IMR-90 (cell line): ENCODE data around the gene C5. TPM values are rescaled to one million over a fixed set of nuclear protein-coding genes. Genes with fewer than 3 reads are reported as not detected.

Experiments used
- ATAC-seq: fragments of 200-7000 bp; cut with Tn5 transposase; 2 replicates; pipeline ENCODE4 v1.9.1; 2020; ENCODE audit warnings: low read depth, mild to moderate bottlenecking, moderate library complexity
- BruUV-seq: library from RNA; stranded (reverse); fragments of 400-500 nt; replicated peaks from 2 replicates; lab custom pipeline; 2021; lab: Mats Ljungman, UMichigan
- CTCF ChIA-PET: fragments of 300-600 bp; formaldehyde crosslinking; extraction: SDS; loops from one replicate; lab custom pipeline; 2021; ENCODE audit warnings: antibody characterized with exemption; lab: Yijun Ruan, JAX
- POLR2A ChIA-PET: fragments of 300-600 bp; sonication (Branson Sonifier 250); formaldehyde crosslinking; loops from one replicate; lab custom pipeline; 2022; ENCODE audit warnings: antibody characterized with exemption; ENCODE audit not compliant: unreplicated experiment; lab: Charles Lee
- DNase-seq: peaks from one replicate; pipeline ENCODE4 v3.0.0; 2013
- H2AFZ ChIP-seq: replicated peaks from 2 replicates; pipeline ENCODE3; 2013; ENCODE audit warnings: low read length, mild to moderate bottlenecking; ENCODE audit not compliant: poor library complexity
- H2AK5ac ChIP-seq: 2 replicates; pipeline ENCODE4 v1.6.1; 2013; ENCODE audit warnings: low read depth, low read length, inconsistent platforms
- H2AK9ac ChIP-seq: replicated peaks from 2 replicates; pipeline ENCODE3; 2013; ENCODE audit warnings: mild to moderate bottlenecking, low read depth, low read length, moderate library complexity; ENCODE audit not compliant: poor library complexity
- H2BK120ac ChIP-seq: 2 replicates; pipeline ENCODE4 v1.6.1; 2013; ENCODE audit warnings: low read depth, low read length, inconsistent platforms
- H2BK15ac ChIP-seq: 3 replicates; pipeline ENCODE4 v1.6.1; 2013; ENCODE audit warnings: low read depth, low read length, inconsistent platforms
- H2BK20ac ChIP-seq: 2 replicates; pipeline ENCODE4 v1.6.1; 2013; ENCODE audit warnings: low read depth, mild to moderate bottlenecking, inconsistent platforms, low read length, moderate library complexity
- H2BK5ac ChIP-seq: 2 replicates; pipeline ENCODE4 v1.6.1; 2013; ENCODE audit warnings: mild to moderate bottlenecking, low read depth, low read length, inconsistent platforms; ENCODE audit not compliant: poor library complexity, severe bottlenecking
- H3K14ac ChIP-seq: replicated peaks from 2 replicates; pipeline ENCODE4 v1.6.1; 2013; ENCODE audit warnings: low read depth, low read length, inconsistent platforms
- H3K18ac ChIP-seq: 2 replicates; pipeline ENCODE4 v1.6.1; 2013; ENCODE audit warnings: low read depth, low read length, control low read depth
- H3K23ac ChIP-seq: 2 replicates; pipeline ENCODE4 v1.6.1; 2013; ENCODE audit warnings: low read depth, low read length, inconsistent platforms
- H3K27ac ChIP-seq: 2 replicates; pipeline ENCODE4 v1.5.1; 2013; ENCODE audit warnings: mild to moderate bottlenecking, control low read depth, low read length; ENCODE audit not compliant: insufficient read depth
- H3K27me3 ChIP-seq: 2 replicates; pipeline ENCODE4 v1.6.1; 2013; ENCODE audit warnings: low read length; ENCODE audit not compliant: control insufficient read depth, insufficient read depth
- H3K36me3 ChIP-seq: 2 replicates; pipeline ENCODE4 v1.6.1; 2013; ENCODE audit warnings: low read length, mixed read lengths; ENCODE audit not compliant: control insufficient read depth, insufficient read depth
- H3K4ac ChIP-seq: 2 replicates; pipeline ENCODE4 v1.6.1; 2013; ENCODE audit warnings: low read depth, low read length, inconsistent platforms
- H3K4me1 ChIP-seq: 2 replicates; pipeline ENCODE4 v1.6.1; 2013; ENCODE audit warnings: low read length, mixed read lengths; ENCODE audit not compliant: control insufficient read depth, insufficient read depth
- H3K4me2 ChIP-seq: 2 replicates; pipeline ENCODE4 v1.6.1; 2013; ENCODE audit warnings: low read depth, mild to moderate bottlenecking, control low read depth, low read length, moderate library complexity
- H3K4me3 ChIP-seq: 2 replicates; pipeline ENCODE4 v1.5.1; 2013; ENCODE audit warnings: low read depth, mild to moderate bottlenecking, control low read depth, low read length, moderate library complexity; ENCODE audit not compliant: insufficient read depth
- H3K56ac ChIP-seq: 2 replicates; pipeline ENCODE4 v1.6.1; 2013; ENCODE audit warnings: low read length, inconsistent platforms; ENCODE audit not compliant: insufficient read depth; ENCODE audit errors: extremely low read depth
- H3K79me1 ChIP-seq, 2 experiments: 2 replicates each; pipeline ENCODE4 v1.6.1; 2013; ENCODE audit warnings: low read length in 2 of 2, inconsistent platforms in 1 of 2, low read depth in 1 of 2
- H3K9ac ChIP-seq: 2 replicates; pipeline ENCODE4 v1.6.1; 2013; ENCODE audit warnings: low read depth, low read length, control low read depth
- H3K9me1 ChIP-seq: 2 replicates; pipeline ENCODE4 v1.6.1; 2013; ENCODE audit warnings: low read length, inconsistent platforms; ENCODE audit not compliant: insufficient read depth
- H3K9me3 ChIP-seq: 2 replicates; pipeline ENCODE4 v1.6.1; 2013; ENCODE audit warnings: low read length; ENCODE audit not compliant: control insufficient read depth, insufficient read depth
- H4K20me1 ChIP-seq: 2 replicates; pipeline ENCODE4 v1.6.1; 2013; ENCODE audit warnings: low read length, inconsistent platforms; ENCODE audit not compliant: insufficient read depth
- H4K5ac ChIP-seq: 2 replicates; pipeline ENCODE4 v1.6.1; 2013; ENCODE audit warnings: mild to moderate bottlenecking, low read depth, low read length, control low read depth
- H4K8ac ChIP-seq, 2 experiments: 2 replicates each; pipeline ENCODE4 v1.6.1; 2013; ENCODE audit warnings: low read depth in 2 of 2, low read length in 2 of 2, control low read depth in 1 of 2, inconsistent platforms in 1 of 2
- H4K91ac ChIP-seq: 2 replicates; pipeline ENCODE4 v1.6.1; 2013; ENCODE audit warnings: low read depth, low read length, inconsistent platforms; ENCODE audit not compliant: insufficient read depth
- CHD1 ChIP-seq: IDR thresholded peaks from 2 replicates; pipeline ENCODE4 v1.6.1; 2012; ENCODE audit warnings: low read depth, low read length, improper control_type of control experiment
- MXI1 ChIP-seq: IDR thresholded peaks from 2 replicates; pipeline ENCODE4 v1.6.1; 2012; ENCODE audit warnings: low read depth, mild to moderate bottlenecking, low read length, moderate library complexity, borderline replicate concordance
- RCOR1 ChIP-seq: IDR thresholded peaks from 2 replicates; pipeline ENCODE4 v1.6.1; 2012; ENCODE audit warnings: mild to moderate bottlenecking, low read length, improper control_type of control experiment; ENCODE audit not compliant: insufficient replicate concordance
- WGBS, 2 experiments: methylation state at CpG; one replicate each; pipeline versions ENCODE4 v1.1.5 to v1.1.7; 2013; ENCODE audit warnings: missing lambda C conversion rate in 2 of 2; ENCODE audit not compliant: insufficient read length in 1 of 2; ENCODE audit errors: extremely low coverage in 2 of 2; 5-methylcytosine and 5-hydroxymethylcytosine counted together
- dilution Hi-C: fragments of 300-500 bp; cut with HindIII; formaldehyde crosslinking; loops from one replicate; pipeline ENCODE4 v1.14.3; 2018; ENCODE audit warnings: low sequenced_read_pairs; ENCODE audit not compliant: unreplicated experiment
- in situ Hi-C: fragments of 300-500 bp; cut with MboI; formaldehyde crosslinking; loops from 3 replicates; pipeline ENCODE4 v1.14.3; 2019; ENCODE audit warnings: low sequenced_read_pairs, inconsistent platforms, mixed read lengths
- intact Hi-C: fragments of 100-400 bp; cut with micrococcal nuclease; formaldehyde crosslinking; loops from 2 replicates; pipeline ENCODE4 v1.10.0; 2022
- polyA plus RNA-seq, 3 experiments: library from polyadenylated mRNA; depleted of rRNA; stranded (reverse); fragments of >200 nt; gene quantifications; 2 replicates each; pipeline ENCODE4 v1.2.3, GENCODE V29; 2012; ENCODE audit warnings: low replicate concordance in 1 of 3
- total RNA-seq: library from RNA; depleted of rRNA; stranded (reverse); fragments of >200 nt; gene quantifications from 2 replicates; pipeline ENCODE4 v1.2.3, GENCODE V29; 2012
- TF ChIP-seq, protein P1 (sequence below): conservative IDR thresholded peaks from 2 replicates; pipeline ENCODE4 v1.5.1; 2012; ENCODE audit warnings: mild to moderate bottlenecking, low read depth, low read length, improper control_type of control experiment
- TF ChIP-seq, protein P2 (sequence below): fragments of 150-350 bp; IDR thresholded peaks from 2 replicates; pipeline ENCODE4 v1.6.1; 2016; ENCODE audit warnings: low read depth, mild to moderate bottlenecking, low read length, moderate library complexity, borderline replicate concordance

C5 gene
- total and polyA plus RNA-seq, 2 of the 4 experiments (the other 2 are of a cell fraction), result 1.5 to 2.3 TPM

DNA sequence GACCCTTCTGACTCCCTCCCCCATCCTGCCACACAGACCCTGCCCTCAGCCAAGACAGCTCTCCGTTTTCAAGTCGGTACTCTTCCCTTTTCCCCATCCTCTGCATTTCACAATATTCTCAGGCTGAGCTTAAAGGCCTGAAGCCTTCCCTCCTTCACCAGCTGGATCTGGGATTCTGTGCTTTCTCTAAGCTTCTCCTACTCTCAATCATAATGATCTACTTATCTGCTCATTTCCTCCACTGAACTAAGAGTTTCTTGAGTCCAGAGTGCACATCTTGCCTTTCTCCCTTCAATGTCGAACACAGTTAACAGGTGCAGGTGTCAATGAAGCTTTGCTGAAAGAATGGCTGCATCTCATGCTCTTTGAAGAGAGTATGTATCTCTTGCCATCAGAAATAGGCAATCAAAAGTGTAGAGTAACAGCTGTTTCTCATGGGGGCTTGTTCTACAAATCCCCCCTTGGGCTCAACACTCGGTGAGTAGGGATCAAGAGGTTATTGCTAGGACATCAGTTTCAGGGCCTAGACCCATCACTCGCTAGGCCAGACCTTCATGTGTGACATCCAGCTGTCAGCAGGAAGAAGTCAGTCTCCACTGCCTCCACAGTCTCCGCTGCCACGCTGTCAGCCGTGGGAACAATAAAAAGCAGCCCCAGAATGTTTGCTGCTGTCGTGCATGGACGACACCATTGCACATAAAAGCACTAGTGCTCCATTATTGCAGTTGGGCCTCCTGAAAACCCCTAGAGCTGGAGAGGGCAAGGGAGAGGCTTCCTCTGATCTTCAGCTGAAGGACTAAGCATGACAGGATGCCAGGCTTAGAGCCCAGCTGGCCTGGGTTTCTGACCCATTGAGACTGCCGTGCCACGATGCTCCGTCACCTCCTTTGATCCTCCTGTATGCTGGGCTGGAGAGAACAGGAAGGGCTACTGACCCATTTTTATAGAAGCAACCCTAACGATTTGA lies 147.2 kb downstream of the C5 start:
- Histone ChIP-seq H3K9me1 (no peaks in the 10 kb centered on the region), H2BK120ac (no peak overlapping the region), H4K20me1 (no peaks in the 10 kb centered on the region), H4K8ac (no peak overlapping the region), H3K9me3 (no peaks in the 10 kb centered on the region), H3K27ac (no peak overlapping the region), H3K4ac (no peak overlapping the region), H3K4me2 (no peak overlapping the region), H4K5ac (no peak overlapping the region), H3K18ac (no peak overlapping the region), H3K4me3 (no peak overlapping the region), H3K56ac (no peak overlapping the region), H2BK20ac (no peak overlapping the region), H3K36me3 (no peaks in the 10 kb centered on the region; the same call in 1 of the 2 replicates), H3K79me1 (no peaks in the 10 kb centered on the region), H2AFZ (no peak overlapping the region), H4K91ac (no peak overlapping the region), H3K4me1 (no peaks in the 10 kb centered on the region), H2BK5ac (no peak overlapping the region), H3K9ac (no peak overlapping the region), H3K27me3 (no peaks in the 10 kb centered on the region; the same call in 1 of the 2 replicates), H2AK9ac (no peak overlapping the region), H3K14ac (no peak overlapping the region), H3K23ac (no peak overlapping the region), H2BK15ac (no peak overlapping the region), H2AK5ac (no peak overlapping the region)
- no TSS peak for BruUV-seq
- intact Hi-C loops (no loop called here), in situ Hi-C loops (no loop called here), dilution Hi-C loops (no loop called here)
- 70% methylated on average over 6 of the region's 14 CpGs; no CpG with 5 or more reads in 1 of the 2 experiments for WGBS, 2 experiments
- POLR2A ChIA-PET, result no interaction called here
- no peak for DNase-seq
- CTCF ChIA-PET, result interaction anchor here (1.1 kb wide), 1 partner anchor 10 kb away, joined by 3 read pairs; no protein-coding TSS in a partner anchor
- no peak for ATAC-seq
- TF ChIP-seq, protein P1, sequence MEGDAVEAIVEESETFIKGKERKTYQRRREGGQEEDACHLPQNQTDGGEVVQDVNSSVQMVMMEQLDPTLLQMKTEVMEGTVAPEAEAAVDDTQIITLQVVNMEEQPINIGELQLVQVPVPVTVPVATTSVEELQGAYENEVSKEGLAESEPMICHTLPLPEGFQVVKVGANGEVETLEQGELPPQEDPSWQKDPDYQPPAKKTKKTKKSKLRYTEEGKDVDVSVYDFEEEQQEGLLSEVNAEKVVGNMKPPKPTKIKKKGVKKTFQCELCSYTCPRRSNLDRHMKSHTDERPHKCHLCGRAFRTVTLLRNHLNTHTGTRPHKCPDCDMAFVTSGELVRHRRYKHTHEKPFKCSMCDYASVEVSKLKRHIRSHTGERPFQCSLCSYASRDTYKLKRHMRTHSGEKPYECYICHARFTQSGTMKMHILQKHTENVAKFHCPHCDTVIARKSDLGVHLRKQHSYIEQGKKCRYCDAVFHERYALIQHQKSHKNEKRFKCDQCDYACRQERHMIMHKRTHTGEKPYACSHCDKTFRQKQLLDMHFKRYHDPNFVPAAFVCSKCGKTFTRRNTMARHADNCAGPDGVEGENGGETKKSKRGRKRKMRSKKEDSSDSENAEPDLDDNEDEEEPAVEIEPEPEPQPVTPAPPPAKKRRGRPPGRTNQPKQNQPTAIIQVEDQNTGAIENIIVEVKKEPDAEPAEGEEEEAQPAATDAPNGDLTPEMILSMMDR, result no peak
- TF ChIP-seq MXI1 (no peak), CHD1 (no peak), RCOR1 (no peak)
- TF ChIP-seq, protein P2, sequence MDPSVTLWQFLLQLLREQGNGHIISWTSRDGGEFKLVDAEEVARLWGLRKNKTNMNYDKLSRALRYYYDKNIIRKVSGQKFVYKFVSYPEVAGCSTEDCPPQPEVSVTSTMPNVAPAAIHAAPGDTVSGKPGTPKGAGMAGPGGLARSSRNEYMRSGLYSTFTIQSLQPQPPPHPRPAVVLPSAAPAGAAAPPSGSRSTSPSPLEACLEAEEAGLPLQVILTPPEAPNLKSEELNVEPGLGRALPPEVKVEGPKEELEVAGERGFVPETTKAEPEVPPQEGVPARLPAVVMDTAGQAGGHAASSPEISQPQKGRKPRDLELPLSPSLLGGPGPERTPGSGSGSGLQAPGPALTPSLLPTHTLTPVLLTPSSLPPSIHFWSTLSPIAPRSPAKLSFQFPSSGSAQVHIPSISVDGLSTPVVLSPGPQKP, result no peak
